GM18951 (cell line): ENCODE data around the gene CUL5.

Experiments
- POLR2A ChIP-seq: IDR thresholded peaks from 4 replicates; pipeline ENCODE4 v1.6.1; 2011; ENCODE audit warnings: mild to moderate bottlenecking; ENCODE audit not compliant: insufficient read length, insufficient read depth; ENCODE audit errors: extremely low read depth
- in situ Hi-C: fragments of 300-500 bp; cut with MboI; formaldehyde crosslinking; loops from one replicate; pipeline ENCODE4 v1.12.0; 2022; ENCODE audit warnings: low sequenced_read_pairs, mixed read lengths, inconsistent platforms; ENCODE audit not compliant: unreplicated experiment

CUL5 gene

DNA sequence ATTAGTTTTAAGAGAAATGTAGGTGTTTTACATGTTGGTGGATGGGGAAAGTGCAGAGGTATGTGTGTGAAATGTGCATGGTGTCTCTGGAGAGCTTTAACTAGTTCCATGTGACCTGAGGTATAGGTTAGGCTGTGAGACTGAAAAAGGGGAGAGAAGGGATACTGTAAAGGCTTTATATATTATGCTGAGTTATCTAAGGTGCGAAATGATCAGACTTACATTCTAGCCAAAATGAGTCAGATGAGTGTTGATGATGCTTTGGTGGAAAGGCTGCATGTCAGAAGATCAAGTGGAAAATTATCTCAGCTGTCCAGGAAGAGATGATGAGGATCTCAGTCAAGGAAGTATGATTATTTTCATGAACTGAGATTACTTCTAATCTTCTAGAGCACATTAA, 128.5 kb downstream of the CUL5 start:
- in situ Hi-C loops, result loop anchor here (25.0 kb wide), 1 partner anchor 525 kb away; the partner anchor contains the start of gene DDX10

DNA sequence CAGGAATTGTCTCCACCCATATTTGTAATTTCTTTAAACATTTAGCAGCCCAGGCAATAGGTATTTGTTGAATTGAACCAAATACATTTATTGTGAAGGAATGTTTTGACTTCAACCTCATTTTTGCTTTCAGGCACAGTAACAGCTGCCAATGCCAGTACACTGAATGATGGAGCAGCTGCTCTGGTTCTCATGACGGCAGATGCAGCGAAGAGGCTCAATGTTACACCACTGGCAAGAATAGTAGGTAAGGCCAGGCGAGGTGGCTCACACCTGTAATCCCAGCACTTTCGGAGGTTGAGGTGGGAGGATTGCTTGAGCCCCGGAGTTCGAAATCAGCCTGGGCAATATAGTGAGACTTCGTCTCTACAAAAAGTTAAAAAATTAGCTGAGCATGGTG, 133.6 kb downstream of the CUL5 start:
- in situ Hi-C loops, result loop anchor here (25.0 kb wide), 1 partner anchor 520 kb away; the partner anchor contains the start of gene DDX10
- no peak for TF ChIP-seq POLR2A

More for the DNA sequence above, 128.5 kb downstream of the CUL5 start:
- no peak for TF ChIP-seq POLR2A

DNA sequence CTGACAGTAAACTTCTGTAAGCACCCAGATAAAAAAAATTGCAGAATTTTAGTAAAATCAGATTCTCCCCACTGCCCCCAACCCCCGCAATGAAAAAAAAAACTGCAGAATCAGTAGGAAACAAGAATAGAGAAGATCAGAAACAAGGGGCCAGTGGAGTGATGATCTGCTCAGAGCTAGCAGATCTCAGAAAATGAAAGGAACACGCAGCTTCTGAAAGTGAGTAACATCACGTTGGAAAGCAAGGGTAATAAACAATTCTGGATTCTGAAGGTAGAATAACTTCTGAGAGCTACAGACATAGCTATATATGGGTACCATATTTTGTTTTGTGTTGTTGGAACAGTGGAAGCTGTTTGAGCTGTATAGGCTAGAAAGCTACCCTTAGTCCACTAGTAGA, 135.9 kb downstream of the CUL5 start:
- no peak for TF ChIP-seq POLR2A
- in situ Hi-C loops, result loop anchor here (25.0 kb wide), 1 partner anchor 518 kb away; the partner anchor contains the start of gene DDX10

DNA sequence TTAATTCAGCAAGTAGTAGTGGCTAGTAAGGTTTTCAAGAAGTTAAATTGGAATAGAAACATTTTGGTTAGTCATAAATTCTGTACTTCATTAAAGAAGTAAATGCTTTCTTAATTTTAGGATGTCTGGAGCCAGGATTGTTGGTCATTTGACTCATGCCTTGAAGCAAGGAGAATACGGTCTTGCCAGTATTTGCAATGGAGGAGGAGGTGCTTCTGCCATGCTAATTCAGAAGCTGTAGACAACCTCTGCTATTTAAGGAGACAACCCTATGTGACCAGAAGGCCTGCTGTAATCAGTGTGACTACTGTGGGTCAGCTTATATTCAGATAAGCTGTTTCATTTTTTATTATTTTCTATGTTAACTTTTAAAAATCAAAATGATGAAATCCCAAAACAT, 138.5 kb downstream of the CUL5 start:
- in situ Hi-C loops, result loop anchor here (25.0 kb wide), 1 partner anchor 515 kb away; the partner anchor contains the start of gene DDX10
- TF ChIP-seq POLR2A, result no peak

DNA sequence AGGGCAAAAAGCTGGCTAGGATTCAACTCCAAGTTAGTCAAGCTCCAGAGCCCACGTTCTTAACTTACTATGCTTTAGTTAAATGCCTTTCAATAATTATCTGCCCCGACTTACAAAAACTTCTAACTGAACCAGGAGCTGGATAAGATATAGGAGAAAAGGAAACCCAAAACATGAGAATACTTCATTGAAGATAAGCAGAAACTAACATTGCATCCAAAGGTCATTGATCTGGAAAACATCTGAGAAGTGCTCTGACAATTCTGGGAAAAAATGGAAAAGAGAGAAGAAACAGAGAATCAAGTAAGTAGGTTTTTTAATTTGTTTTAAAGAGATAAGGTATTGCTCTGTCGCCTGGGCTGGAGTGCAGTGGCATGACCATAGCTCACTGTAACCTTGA, 139.9 kb downstream of the CUL5 start:
- TF ChIP-seq POLR2A, result no peak
- in situ Hi-C loops, result loop anchor here (25.0 kb wide), 1 partner anchor 514 kb away; the partner anchor contains the start of gene DDX10

DNA sequence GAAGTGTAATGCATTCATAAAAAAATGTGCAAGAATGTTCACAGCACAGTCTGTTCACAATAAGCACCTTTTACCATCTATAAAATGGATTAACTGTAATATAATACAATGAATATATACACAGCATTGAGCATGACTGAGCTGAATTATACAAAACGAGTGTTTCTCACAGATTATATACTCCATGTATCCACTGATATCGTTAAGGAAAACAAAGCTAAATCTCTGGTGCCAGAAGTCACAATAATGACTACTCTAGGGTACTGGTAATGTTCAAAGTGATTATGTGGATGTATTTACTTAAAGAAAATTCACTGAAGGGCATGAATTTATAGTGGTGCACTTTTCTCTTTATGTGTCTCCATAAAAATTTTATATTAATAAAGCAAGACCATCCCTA, 145.9 kb downstream of the CUL5 start:
- in situ Hi-C loops, result no loop called here
- TF ChIP-seq POLR2A, result no peak
